ENCODE measurements around the gene RPS6KA6.

RPS6KA6 gene

DNA sequence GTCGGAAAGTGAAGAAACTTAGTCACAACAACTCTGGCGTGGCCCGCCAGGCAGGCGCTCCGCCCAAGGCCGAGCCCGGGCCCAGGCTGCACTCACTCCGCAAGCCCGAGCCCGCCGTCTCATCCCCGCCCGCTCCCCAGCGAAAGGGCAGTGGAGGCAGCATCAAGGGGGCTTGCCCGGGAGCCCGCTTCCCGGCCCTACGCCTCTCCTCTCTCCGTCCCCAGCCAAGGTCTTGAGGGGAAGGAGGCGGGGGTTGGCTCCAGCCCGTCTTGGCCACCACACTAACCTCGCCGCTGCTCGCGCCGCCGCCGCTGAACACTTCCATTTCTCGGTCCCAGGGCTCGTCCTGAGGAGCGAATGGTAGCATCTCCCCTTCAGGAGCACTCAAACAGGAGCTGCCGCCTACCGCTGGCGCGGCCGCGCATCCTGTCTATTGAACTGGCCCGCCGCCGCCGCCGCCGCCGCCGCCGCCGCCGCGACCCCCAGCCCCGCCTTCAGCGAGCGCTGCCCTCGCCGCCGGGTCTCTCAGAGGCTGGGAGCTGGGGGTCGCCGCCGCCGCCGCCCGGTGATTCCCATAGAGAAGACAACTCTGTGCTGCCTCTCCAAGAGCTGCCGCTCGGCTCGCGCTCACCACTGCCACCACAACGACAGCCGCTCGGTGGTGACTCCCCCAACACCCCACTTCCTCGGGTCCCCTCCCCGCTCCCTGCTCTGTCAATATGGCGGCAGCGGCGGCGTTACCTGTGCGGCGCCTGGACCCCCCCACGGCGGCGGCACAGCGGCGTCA is at the start of gene RPS6KA6:
Gene RPS6KA6, minus strand, starts transcription at position 667 of the 787 bp plus-strand sequence. Its CDS starts 300 bp downstream, at position 367.
- DNase-seq (ENCODE audit: low spot score), result peak; percentile 36

DNA sequence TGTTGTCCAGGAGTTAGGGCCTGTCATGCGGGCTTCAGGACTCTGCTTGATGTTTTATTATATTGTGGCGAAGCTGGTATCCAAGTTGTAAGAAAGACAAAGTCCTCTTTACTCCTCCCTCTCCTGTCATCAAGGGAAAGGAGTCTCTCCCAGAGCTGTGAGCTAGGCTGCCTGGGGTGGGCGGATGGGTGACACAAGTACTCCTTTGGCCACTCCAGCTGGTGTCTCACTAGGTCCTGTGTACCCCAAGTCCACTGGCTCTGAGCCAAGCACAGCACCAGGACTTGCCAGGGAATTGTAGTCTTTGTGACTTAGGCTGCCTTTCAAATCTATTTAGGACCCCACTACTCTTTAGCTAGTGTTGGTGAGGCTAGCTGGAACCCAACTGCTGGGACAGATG is 36.7 kb upstream of the RPS6KA6 start:
- DNase-seq (ENCODE audit: low spot score), result no peak

- DNase-seq (ENCODE audit: low spot score), result no peak
These were observed 35.3 kb upstream of the RPS6KA6 start for GRCh38 chrX:84223261-84223660.

GRCh38 chrX:84221181-84221580 is 33.2 kb upstream of the RPS6KA6 start:
- DNase-seq (ENCODE audit: low spot score), result no peak

GRCh38 chrX:84219551-84219950 is 31.6 kb upstream of the RPS6KA6 start:
- DNase-seq (ENCODE audit: low spot score), result no peak

GRCh38 chrX:84218726-84219125 is 30.7 kb upstream of the RPS6KA6 start:
- DNase-seq (ENCODE audit: low spot score), result no peak

DNA sequence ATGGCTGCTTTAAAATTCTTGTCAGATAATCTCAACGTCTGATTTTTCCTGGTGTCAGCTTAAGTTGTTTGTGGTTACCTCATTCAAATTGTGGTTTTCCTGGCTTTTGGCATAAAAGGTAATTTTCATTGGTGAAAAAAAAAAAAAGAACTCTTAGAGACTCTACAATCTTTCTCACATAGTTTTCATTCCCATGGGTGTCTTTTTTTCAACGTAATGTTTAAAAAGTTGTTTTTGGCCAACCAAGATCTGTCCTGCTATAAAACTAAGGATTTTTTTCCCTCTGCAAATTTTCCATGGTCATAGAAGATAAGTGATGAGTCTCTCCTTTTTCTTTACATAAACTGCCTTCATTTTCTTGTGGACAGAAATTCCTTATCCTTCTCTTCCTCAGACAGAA is 28.9 kb upstream of the RPS6KA6 start:
- no peak for DNase-seq (ENCODE audit: low spot score)

- no peak for DNase-seq (ENCODE audit: low spot score)
These were observed 28.4 kb upstream of the RPS6KA6 start for GRCh38 chrX:84216406-84216805.

DNA sequence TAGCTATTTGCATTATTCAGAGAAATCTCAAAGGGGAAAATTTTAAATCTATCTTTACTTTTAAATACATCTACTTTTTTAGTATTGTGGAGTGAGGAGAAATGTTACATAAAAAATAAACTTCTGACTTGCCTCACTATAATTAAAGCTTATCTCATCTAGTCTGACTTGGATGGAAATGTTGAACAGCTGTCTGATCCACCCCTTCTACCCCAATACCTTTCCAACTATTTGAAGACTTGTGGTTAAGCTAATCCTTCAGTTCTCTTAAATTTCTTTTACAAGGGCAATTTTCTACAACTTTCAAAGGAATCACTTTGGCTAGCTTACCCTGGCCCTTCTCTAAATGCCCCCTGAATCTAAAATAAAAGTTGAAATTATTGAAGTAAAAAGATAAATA is 17.3 kb upstream of the RPS6KA6 start:
- DNase-seq (ENCODE audit: low spot score), result no peak

DNA sequence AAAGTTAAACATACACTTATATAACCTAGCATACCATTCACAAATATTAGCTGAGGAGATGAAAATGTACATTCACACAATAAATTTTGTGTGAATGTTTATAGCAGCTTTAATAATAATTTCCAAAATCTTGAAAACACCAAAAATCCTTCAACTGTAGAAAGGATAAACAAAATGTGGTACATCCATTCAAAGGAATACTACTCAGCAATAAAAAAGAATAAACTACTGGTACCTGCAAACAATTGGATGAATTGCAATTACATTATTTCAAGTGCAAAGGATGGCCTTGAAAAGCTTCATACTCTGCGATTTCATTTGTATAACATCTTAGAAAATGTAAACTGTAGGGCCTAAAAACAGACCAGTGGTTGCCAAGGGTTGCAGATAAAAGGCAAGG is 11.7 kb upstream of the RPS6KA6 start:
- DNase-seq (ENCODE audit: low spot score), result no peak

GRCh38 chrX:84197550-84197949 is 9.6 kb upstream of the RPS6KA6 start:
- no peak for DNase-seq (ENCODE audit: low spot score)

- DNase-seq (ENCODE audit: low spot score), result no peak
These were observed 4.0 kb upstream of the RPS6KA6 start for GRCh38 chrX:84192006-84192405.

DNA sequence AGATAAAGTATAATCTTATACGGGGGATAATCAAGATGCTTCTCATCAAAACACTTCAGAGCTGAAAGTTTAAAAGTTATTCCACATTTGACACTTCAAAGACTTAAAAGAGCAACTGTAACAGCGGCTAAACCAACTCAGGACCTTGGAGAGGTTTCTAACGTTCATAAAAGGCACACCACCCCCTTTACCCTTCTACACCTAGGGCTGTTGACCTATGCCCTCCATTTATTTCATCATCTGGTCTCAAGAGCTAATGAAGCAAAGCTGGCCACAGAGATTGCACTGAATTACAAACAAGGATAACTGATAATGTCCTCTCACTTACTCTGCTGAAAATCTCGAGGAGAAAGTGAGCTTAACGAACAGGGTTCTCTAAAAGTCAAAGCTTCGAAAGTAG is 1.1 kb upstream of the RPS6KA6 start:
- DNase-seq (ENCODE audit: low spot score), result peak; percentile 2

DNA sequence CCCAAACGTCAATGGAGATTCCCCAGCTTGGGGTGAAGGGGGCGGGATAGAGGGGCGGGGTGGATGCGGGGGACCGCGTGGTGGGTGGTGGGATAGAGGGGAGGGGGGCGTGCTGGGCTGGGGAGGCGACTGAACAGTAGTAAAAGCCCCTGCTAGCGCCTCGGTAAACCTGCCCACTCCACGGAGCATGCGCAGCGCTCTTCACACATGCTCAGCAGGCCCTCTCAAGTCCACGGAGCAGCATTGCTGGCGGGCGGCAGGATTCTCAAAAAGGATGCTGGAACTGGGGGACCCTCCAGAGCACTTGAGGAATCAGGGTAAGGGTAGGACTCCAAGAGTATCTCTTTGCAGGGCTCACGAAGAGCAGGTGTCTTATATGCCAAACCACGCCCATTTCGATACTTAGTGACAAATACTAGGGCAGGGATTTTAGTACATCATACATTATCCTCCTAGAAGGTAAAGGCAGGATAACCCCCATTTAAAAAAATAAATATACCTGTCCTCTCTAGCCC is 378 bp upstream of the RPS6KA6 start:
- DNase-seq (ENCODE audit: low spot score), result peak; percentile 76

DNA sequence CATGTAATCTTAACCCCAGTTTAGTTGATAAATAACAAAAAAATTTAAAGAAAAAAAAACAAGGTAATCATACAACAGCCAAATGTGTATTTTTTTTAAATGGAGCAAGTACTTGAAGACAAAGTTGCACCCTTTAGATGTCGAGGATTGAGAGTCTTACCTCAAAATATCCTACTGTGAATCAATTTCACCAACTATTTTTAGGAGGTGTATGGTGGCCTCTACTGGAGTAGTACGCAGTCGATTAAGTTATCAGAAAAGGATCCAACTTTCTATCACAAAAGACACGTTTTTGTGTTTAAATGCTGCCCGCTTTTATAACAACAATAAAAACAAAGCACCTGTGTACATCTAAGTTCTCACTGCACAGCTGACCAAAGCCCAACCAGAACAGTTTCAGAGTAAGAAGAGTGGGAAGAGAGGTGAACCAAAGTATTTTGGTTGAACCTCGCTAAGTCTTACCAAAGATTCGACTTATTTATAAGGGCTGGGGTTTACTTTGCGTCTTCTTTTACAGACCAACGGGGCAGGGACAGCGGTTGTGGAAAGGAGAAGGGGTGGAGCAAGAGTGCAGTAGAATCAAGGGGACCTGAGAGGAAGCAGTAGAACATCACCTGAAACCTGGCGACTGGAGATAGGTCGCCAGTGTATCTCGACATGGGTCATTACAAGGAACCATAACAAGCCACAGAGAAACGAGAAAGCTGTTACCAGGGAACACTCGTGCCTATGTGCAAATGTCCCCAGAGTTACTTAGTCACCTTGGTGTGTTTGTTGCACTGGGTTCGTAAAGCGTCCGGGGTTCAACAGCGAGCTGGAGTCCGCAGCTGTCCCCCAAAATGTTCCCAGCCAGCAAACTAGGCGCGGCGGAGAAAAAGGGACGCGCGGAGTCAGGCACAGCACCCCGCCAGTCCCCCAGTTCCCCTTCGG is 1.1 kb downstream of the RPS6KA6 start:
- DNase-seq (ENCODE audit: low spot score), result peak; percentile 47

GRCh38 chrX:84182516-84182915 is 5.5 kb downstream of the RPS6KA6 start:
- DNase-seq (ENCODE audit: low spot score), result no peak

GRCh38 chrX:84175958-84176357 is 12.0 kb downstream of the RPS6KA6 start:
- no peak for DNase-seq (ENCODE audit: low spot score)

GRCh38 chrX:84175274-84175673 is 12.7 kb downstream of the RPS6KA6 start:
- no peak for DNase-seq (ENCODE audit: low spot score)

DNA sequence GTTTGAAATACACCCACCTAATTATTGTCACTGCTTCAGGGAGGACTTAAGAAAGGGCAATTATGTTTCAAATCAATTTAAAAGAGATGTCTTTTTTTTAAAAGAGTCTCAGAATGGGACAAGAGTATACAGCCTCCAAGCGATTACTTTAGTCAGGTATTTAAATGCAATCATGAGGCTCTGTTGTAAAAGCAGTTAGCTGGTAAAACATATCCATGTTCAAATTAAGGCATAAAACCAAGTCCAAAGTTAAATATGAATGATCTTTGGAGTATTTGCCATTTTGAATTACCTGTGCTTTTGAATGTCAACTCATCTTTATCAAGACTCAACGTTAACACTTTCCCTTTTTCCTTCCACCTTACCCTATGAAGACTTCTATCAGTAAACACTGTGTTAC is 13.7 kb downstream of the RPS6KA6 start:
- no peak for DNase-seq (ENCODE audit: low spot score)

- no peak for DNase-seq (ENCODE audit: low spot score)
These were observed 17.1 kb downstream of the RPS6KA6 start for GRCh38 chrX:84170931-84171330.

GRCh38 chrX:84168574-84168973 is 19.4 kb downstream of the RPS6KA6 start:
- DNase-seq (ENCODE audit: low spot score), result no peak

DNA sequence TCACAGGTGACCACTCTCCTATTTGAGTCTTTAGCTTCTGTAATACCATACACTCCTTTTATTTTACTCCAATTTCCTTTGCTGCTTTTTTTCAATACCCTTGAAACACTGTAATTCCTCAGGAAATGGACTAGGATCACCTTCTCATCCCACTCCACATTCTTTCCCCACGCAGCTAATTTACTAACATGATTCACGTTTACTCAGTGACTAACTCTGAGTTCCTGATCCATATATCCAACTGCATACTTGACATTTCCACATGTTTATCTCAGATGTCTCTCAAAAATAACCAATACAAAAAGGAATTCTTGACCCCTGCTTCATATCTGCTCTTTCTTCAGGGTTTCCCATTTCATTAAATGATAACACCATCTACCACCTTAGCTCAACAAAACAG is 19.9 kb downstream of the RPS6KA6 start:
- DNase-seq (ENCODE audit: low spot score), result no peak

GRCh38 chrX:84165711-84166110 is 22.3 kb downstream of the RPS6KA6 start:
- DNase-seq (ENCODE audit: low spot score), result no peak

Measured in NAMALWA (cell line).